Esophagus squamous epithelium (tissue), 4 donors: ENCODE measurements around the gene FGGY.

Experiments
- CTCF ChIP-seq, 6 experiments: fragments of 450-650 bp in 4 of 6; fragments of 200-600 bp in 2 of 6; sonication (generic) in 2 of 6; IDR thresholded peaks; one replicate each; pipeline ENCODE4 v1.5.1; 2016 to 2019; ENCODE audit warnings: antibody characterized with exemption in 6 of 6, mild to moderate bottlenecking in 4 of 6, moderate library complexity in 4 of 6
- POLR2A ChIP-seq, 4 donors: fragments of 450-650 bp; IDR thresholded peaks; one replicate each; pipeline ENCODE4 v1.6.1; 2017; ENCODE audit warnings: antibody characterized with exemption in 4 of 4, mild to moderate bottlenecking in 4 of 4, moderate library complexity in 3 of 4

DNA sequence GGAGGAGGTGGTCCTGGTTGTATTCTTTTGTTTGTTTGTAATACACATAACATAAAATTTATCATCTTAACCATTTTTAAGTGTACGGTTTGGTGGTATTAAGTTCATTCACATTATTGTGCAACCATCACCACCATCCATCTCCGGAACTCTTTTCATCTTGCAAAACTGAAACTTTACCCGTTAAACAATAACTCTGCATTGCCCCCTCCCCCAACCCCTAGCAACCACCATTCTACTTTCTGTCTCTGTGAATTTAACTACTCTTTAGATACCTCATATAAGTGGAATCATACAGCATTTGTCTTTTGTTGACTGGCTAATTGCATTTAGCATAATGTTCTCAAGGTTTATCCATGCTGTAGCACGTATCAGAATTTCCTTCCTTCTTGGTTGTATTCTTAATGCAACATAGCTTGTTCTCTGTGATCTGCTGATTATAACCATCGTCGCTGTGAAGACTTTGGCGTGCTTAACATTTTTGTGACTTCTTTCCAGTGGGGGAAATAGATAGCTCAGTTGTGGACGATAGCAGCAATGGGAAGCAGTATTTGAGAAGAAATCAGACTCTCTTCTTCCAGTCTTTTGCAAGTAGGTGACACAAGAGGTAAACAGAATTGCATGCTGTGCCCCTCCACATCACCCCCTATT, 400.4 kb downstream of the FGGY start:
- TF ChIP-seq CTCF (IDR thresholded peaks at IDR 0.05) = no peak
- TF ChIP-seq POLR2A (IDR thresholded peaks at IDR 0.05) = no peak
